ENCODE measurements around the gene NOP9. TPM values are rescaled to one million over a fixed set of nuclear protein-coding genes. Genes with fewer than 3 reads are reported as not detected.
A peak's percentile ranks its signal among the peaks of the same experiment; 100 is the strongest.

Gene NOP9
- total RNA-seq, 1 donor from 2014 or later = 23.5 TPM

- Histone ChIP-seq H3K9me3 (ENCODE audit: insufficient read depth, low read depth, low read length) (no peaks in the 10 kb centered on the region), H3K4me3 (ENCODE audit: insufficient read depth, low read depth, low read length) (no peak overlapping the region), H3K79me2 (ENCODE audit: insufficient read depth, low read length) (no peaks in the 10 kb centered on the region), H2AFZ (ENCODE audit: low read depth, low read length) (no peak overlapping the region), H3K36me3 (ENCODE audit: insufficient read depth, low read length) (peaks cover 7% of the 10 kb centered on the region), H3K4me2 (ENCODE audit: low read length) (no peak overlapping the region), H4K20me1 (ENCODE audit: insufficient read depth, low read length) (peaks cover 6% of the 10 kb centered on the region), H3K4me1 (ENCODE audit: insufficient read depth, low read length) (peaks cover 5% of the 10 kb centered on the region), H3K27me3 (ENCODE audit: insufficient read depth, low read length) (no peaks in the 10 kb centered on the region), H3K27ac (ENCODE audit: low read depth, low read length) (no peak overlapping the region), H3K9ac (ENCODE audit: low read length) (no peak overlapping the region)
- TF ChIP-seq EZH2 (IDR thresholded peaks at IDR 0.05; ENCODE audit: insufficient read depth, low read length) = no peak
- TF ChIP-seq, protein P1, sequence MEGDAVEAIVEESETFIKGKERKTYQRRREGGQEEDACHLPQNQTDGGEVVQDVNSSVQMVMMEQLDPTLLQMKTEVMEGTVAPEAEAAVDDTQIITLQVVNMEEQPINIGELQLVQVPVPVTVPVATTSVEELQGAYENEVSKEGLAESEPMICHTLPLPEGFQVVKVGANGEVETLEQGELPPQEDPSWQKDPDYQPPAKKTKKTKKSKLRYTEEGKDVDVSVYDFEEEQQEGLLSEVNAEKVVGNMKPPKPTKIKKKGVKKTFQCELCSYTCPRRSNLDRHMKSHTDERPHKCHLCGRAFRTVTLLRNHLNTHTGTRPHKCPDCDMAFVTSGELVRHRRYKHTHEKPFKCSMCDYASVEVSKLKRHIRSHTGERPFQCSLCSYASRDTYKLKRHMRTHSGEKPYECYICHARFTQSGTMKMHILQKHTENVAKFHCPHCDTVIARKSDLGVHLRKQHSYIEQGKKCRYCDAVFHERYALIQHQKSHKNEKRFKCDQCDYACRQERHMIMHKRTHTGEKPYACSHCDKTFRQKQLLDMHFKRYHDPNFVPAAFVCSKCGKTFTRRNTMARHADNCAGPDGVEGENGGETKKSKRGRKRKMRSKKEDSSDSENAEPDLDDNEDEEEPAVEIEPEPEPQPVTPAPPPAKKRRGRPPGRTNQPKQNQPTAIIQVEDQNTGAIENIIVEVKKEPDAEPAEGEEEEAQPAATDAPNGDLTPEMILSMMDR (IDR thresholded peaks at IDR 0.05; ENCODE audit: insufficient read depth, low read depth, low read length) = no peak
- no peaks in the 10 kb centered on the region for H3K27me3 Mint-ChIP-seq (ENCODE audit: low read depth, unreplicated experiment)
- peaks cover 7% of the 10 kb centered on the region for H3K4me1 Mint-ChIP-seq (ENCODE audit: low read depth, unreplicated experiment)
- H3K9me3 Mint-ChIP-seq (ENCODE audit: unreplicated experiment) = no peaks in the 10 kb centered on the region
- FAIRE-seq (no peak), DNase-seq (ENCODE audit: low read depth) (no peak)
- H3K4me3 Mint-ChIP-seq (ENCODE audit: unreplicated experiment) = peak overlapping the region; percentile 85
- no peak overlapping the region for H3K27ac Mint-ChIP-seq (ENCODE audit: unreplicated experiment)
- peaks cover 17% of the 10 kb centered on the region for H3K36me3 Mint-ChIP-seq (ENCODE audit: low read depth, unreplicated experiment)
These were observed 27.2 kb upstream of the NOP9 start for GRCh38 chr14:24272467-24272866.

- peaks cover 4% of the 10 kb centered on the region for H3K36me3 ChIP-seq (ENCODE audit: insufficient read depth, low read length)
- H2AFZ ChIP-seq (ENCODE audit: low read depth, low read length) = no peak overlapping the region
- no peak overlapping the region for H3K4me3 ChIP-seq (ENCODE audit: insufficient read depth, low read depth, low read length)
- FAIRE-seq = no peak
- no peak overlapping the region for H3K27ac ChIP-seq (ENCODE audit: low read depth, low read length)
- TF ChIP-seq EZH2 (IDR thresholded peaks at IDR 0.05; ENCODE audit: insufficient read depth, low read length) = no peak
- TF ChIP-seq, protein P1 (IDR thresholded peaks at IDR 0.05; ENCODE audit: insufficient read depth, low read depth, low read length) = no peak
- H3K27me3 ChIP-seq (ENCODE audit: insufficient read depth, low read length) = no peaks in the 10 kb centered on the region
- Mint-ChIP-seq H3K4me3 (ENCODE audit: unreplicated experiment) (no peak overlapping the region), H3K36me3 (ENCODE audit: low read depth, unreplicated experiment) (peaks cover 18% of the 10 kb centered on the region), H3K27ac (ENCODE audit: unreplicated experiment) (no peak overlapping the region), H3K4me1 (ENCODE audit: low read depth, unreplicated experiment) (peaks cover 7% of the 10 kb centered on the region), H3K9me3 (ENCODE audit: unreplicated experiment) (no peaks in the 10 kb centered on the region), H3K27me3 (ENCODE audit: low read depth, unreplicated experiment) (no peaks in the 10 kb centered on the region)
- H3K79me2 ChIP-seq (ENCODE audit: insufficient read depth, low read length) = no peaks in the 10 kb centered on the region
- H3K9me3 ChIP-seq (ENCODE audit: insufficient read depth, low read depth, low read length) = no peaks in the 10 kb centered on the region
- H3K4me2 ChIP-seq (ENCODE audit: low read length) = no peak overlapping the region
- no peak for DNase-seq (ENCODE audit: low read depth)
- H3K4me1 ChIP-seq (ENCODE audit: insufficient read depth, low read length) = peaks cover 5% of the 10 kb centered on the region
- peaks cover 6% of the 10 kb centered on the region for H4K20me1 ChIP-seq (ENCODE audit: insufficient read depth, low read length)
- no peak overlapping the region for H3K9ac ChIP-seq (ENCODE audit: low read length)
These were observed 26.1 kb upstream of the NOP9 start for GRCh38 chr14:24273422-24273998.

GRCh38 chr14:24274101-24274543, 25.5 kb upstream of the NOP9 start:
- Histone ChIP-seq H2AFZ (ENCODE audit: low read depth, low read length) (no peak overlapping the region), H3K4me2 (ENCODE audit: low read length) (no peak overlapping the region), H3K36me3 (ENCODE audit: insufficient read depth, low read length) (peaks cover 2% of the 10 kb centered on the region), H3K4me3 (ENCODE audit: insufficient read depth, low read depth, low read length) (no peak overlapping the region), H4K20me1 (ENCODE audit: insufficient read depth, low read length) (peaks cover 6% of the 10 kb centered on the region), H3K9me3 (ENCODE audit: insufficient read depth, low read depth, low read length) (no peaks in the 10 kb centered on the region), H3K27me3 (ENCODE audit: insufficient read depth, low read length) (no peaks in the 10 kb centered on the region), H3K4me1 (ENCODE audit: insufficient read depth, low read length) (peaks cover 5% of the 10 kb centered on the region), H3K79me2 (ENCODE audit: insufficient read depth, low read length) (no peaks in the 10 kb centered on the region), H3K27ac (ENCODE audit: low read depth, low read length) (no peak overlapping the region), H3K9ac (ENCODE audit: low read length) (no peak overlapping the region)
- Mint-ChIP-seq H3K36me3 (ENCODE audit: low read depth, unreplicated experiment) (peaks cover 17% of the 10 kb centered on the region), H3K27ac (ENCODE audit: unreplicated experiment) (no peak overlapping the region), H3K27me3 (ENCODE audit: low read depth, unreplicated experiment) (no peaks in the 10 kb centered on the region), H3K9me3 (ENCODE audit: unreplicated experiment) (no peaks in the 10 kb centered on the region), H3K4me1 (ENCODE audit: low read depth, unreplicated experiment) (peaks cover 8% of the 10 kb centered on the region), H3K4me3 (ENCODE audit: unreplicated experiment) (no peak overlapping the region)
- DNase-seq (ENCODE audit: low read depth) = no peak
- no peak for TF ChIP-seq EZH2 (IDR thresholded peaks at IDR 0.05; ENCODE audit: insufficient read depth, low read length)
- TF ChIP-seq, protein P1 (IDR thresholded peaks at IDR 0.05; ENCODE audit: insufficient read depth, low read depth, low read length) = no peak
- no peak for FAIRE-seq

Measured in astrocyte (in vitro differentiated cells and primary cell).